Activated naive CD8-positive, alpha-beta T cell treated with anti-CD3 and anti-CD28 coated beads, Interleukin-2, amount 50 U/mL, for 24 hours (primary cell): ENCODE results near the gene SRBD1.
"Not testable (repeated sequence)": the region's sequence is repeated elsewhere in the genome, so short reads cannot be mapped to it uniquely, and the experiment has no call there.

Experiments used
- ATAC-seq: fragments of 150-1000 bp; cut with Tn5 transposase; one replicate; pipeline ENCODE4 v1.10.0; 2021
- DNase-seq: peaks from one replicate; pipeline ENCODE4 v3.0.0; 2021
- H3K27ac Mint-ChIP-seq: one replicate; pipeline ENCODE4 v1.8.0; 2021; ENCODE audit warnings: mild to moderate bottlenecking, mixed read lengths
- H3K27me3 Mint-ChIP-seq: one replicate; pipeline ENCODE4 v1.8.0; 2021; ENCODE audit warnings: mixed read lengths
- H3K36me3 Mint-ChIP-seq: one replicate; pipeline ENCODE4 v1.8.0; 2021; ENCODE audit warnings: low read depth, mixed read lengths
- H3K4me1 Mint-ChIP-seq: one replicate; pipeline ENCODE4 v1.8.0; 2021; ENCODE audit warnings: mixed read lengths
- H3K4me3 Mint-ChIP-seq: one replicate; pipeline ENCODE4 v1.8.0; 2021; ENCODE audit warnings: mild to moderate bottlenecking, moderate library complexity, mixed read lengths
- H3K9me3 Mint-ChIP-seq: one replicate; pipeline ENCODE4 v1.8.0; 2021; ENCODE audit warnings: mixed read lengths

SRBD1 gene

DNA sequence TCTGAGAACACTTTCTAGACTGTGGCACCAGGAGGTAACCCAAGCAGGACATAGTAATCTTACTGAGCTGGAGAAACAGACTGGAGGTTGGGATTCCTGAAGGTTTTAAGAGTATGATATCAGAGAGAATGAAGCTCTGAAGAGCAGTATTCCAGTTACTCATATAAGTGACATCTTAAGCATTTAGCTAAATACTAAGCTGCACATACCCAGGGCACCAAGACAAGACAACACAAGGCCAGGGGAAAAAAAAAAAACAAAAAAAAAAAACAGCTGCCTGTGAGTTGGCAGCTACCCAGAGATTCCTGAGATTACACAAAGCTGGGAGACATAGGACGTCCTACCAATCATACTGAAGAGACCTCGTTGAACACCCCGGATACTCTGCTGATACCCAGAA lies 175.8 kb downstream of the SRBD1 start:
- peaks cover 3% of the 10 kb centered on the region for H3K4me1 Mint-ChIP-seq
- DNase-seq = no peak
- no peak overlapping the region for H3K27ac Mint-ChIP-seq
- no peaks in the 10 kb centered on the region for H3K27me3 Mint-ChIP-seq
- H3K9me3 Mint-ChIP-seq = peaks cover 16% of the 10 kb centered on the region
- no peak for ATAC-seq
- peaks cover 39% of the 10 kb centered on the region for H3K36me3 Mint-ChIP-seq
- no peak overlapping the region for H3K4me3 Mint-ChIP-seq

DNA sequence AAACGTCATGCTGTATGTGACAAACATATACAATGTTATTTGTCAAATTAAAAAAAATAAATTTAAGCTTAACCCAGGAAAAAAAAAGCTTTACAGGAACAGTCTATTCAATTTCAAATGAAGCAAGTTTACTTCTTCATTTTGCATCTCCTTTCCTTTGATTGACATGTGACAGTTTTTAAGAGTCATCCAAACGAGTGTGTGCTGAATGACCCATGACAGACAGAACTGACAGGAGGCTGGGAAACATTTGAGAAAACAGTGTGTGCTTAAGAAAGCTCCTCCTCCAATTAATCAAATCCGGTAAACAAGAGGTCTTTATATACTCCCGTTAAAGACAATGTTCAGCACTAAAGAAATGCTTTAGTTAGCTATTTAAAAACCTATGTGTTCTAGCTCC lies 177.7 kb downstream of the SRBD1 start:
- peaks cover 34% of the 10 kb centered on the region for H3K36me3 Mint-ChIP-seq
- H3K27ac Mint-ChIP-seq = no peak overlapping the region
- peaks cover 3% of the 10 kb centered on the region for H3K4me1 Mint-ChIP-seq
- H3K9me3 Mint-ChIP-seq = peaks cover 10% of the 10 kb centered on the region
- DNase-seq = no peak
- H3K4me3 Mint-ChIP-seq = no peak overlapping the region
- ATAC-seq = no peak
- H3K27me3 Mint-ChIP-seq = no peaks in the 10 kb centered on the region

DNA sequence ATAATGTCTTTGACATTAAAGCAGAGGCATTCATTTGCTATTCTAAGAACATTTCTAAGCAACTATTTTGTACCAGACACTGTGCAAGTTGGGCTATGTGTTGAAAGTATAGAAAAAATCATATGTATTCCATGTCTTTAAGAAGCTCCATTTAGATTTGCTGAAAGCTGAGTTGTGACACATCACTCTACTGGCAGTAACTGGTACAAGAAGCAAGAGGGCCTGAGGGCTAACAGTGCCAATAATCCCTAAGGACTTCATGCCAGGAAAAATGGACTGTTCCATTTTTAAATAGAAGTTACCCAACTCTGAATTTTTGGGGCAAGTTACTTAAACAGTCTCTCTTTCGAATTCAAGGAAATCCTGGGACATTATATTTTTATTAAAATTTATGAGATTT lies 178.7 kb downstream of the SRBD1 start:
- no peak for ATAC-seq
- DNase-seq = no peak
- Mint-ChIP-seq H3K4me3 (no peak overlapping the region), H3K9me3 (peaks cover 5% of the 10 kb centered on the region), H3K4me1 (peaks cover 3% of the 10 kb centered on the region), H3K27me3 (no peaks in the 10 kb centered on the region), H3K36me3 (peaks cover 26% of the 10 kb centered on the region), H3K27ac (no peak overlapping the region)

DNA sequence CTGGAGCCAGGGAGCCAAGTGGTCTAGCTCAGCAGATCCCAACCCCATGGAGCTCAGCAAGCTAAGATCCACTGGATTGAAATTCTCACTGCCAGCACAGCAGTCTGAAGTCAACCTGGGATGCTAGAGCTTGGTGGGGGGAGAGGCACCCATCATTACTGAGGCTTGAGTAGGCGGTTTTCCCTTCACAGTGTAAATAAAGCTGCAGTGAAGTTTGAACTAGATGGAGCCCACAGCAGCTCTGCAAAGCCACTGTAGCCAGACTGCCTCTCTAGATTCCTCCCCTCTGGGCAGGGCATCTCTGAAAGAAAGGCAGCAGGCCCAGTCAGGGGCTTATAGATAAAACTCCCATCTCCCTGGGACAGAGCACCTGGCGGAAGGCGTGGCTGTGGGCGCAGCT lies 185.0 kb downstream of the SRBD1 start:
- ATAC-seq, H3K27ac Mint-ChIP-seq, H3K27me3 Mint-ChIP-seq, H3K36me3 Mint-ChIP-seq, H3K4me3 Mint-ChIP-seq, DNase-seq, H3K9me3 Mint-ChIP-seq, H3K4me1 Mint-ChIP-seq: not testable (repeated sequence)

DNA sequence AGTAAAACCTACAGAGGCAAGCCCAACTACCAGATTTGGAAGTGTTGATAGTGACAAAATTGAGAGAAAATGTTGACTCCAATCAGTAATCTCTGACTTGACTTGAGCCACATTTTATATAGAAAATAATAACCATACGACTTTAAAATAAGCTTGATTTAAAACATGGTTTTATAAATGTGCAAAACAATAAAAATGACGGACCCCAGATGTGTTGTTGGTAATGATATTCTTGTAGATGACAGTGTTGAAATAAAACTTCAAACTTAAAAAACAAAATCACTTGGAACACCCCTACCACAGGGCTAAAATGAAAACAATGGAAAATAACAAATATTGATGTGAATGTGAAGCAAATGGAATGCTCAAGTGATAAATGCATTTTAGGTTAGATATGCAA lies 188.1 kb downstream of the SRBD1 start:
- Mint-ChIP-seq H3K4me3 (no peak overlapping the region), H3K36me3 (peaks cover 5% of the 10 kb centered on the region), H3K27me3 (no peaks in the 10 kb centered on the region), H3K4me1 (no peaks in the 10 kb centered on the region), H3K9me3 (no peaks in the 10 kb centered on the region), H3K27ac (no peak overlapping the region)
- no peak for DNase-seq
- no peak for ATAC-seq

DNA sequence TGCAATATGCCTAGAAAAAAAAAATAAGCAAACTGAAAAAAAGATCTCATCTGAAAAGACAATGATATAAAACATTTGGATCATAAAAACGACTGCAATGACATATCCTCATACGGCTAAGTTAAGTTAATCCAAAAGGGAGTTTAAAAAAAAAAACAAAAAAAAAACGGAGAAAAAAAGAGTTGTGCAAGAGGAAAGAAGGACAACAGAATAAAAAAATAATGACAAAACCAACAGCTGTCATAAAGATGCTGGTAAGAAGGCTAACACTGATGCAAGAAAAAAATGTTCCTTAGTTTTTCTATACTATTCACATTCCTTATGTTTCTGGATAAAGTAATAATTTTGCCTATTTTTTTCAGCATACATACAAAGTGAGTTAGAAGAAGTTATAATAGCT lies 192.5 kb downstream of the SRBD1 start:
- no peak for ATAC-seq

DNA sequence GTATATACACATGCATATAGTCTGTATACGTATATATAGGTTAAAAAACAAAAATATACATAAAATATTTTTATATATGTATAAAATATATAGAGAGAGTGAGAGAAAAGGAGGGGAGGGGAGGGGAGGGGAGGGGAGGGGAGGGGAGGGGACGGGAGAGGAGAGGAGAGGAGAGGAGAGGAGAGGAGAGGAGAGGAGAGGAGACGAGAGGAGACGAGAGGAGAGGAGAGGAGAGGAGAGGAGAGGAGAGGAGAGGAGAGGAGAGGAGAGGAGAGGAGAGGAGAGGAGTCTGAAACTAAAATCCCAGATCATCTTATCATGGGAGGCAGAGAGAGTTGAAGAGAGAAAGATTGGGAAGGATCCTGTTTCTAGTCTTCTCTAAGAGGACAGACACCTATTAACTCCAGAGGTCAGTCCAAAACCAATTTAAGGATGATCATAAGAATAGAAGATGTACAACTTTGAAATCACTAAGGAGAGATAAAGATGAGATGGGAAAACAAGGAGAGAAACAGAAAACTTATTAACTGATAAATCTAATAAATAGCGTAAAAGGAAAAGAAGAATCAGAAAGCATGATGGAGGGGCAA lies 195.4 kb downstream of the SRBD1 start:
- ATAC-seq = no peak
- peaks cover 31% of the 10 kb centered on the region for H3K36me3 Mint-ChIP-seq
- no peaks in the 10 kb centered on the region for H3K27me3 Mint-ChIP-seq

More for the DNA sequence above, 192.5 kb downstream of the SRBD1 start:
- H3K9me3 Mint-ChIP-seq = no peaks in the 10 kb centered on the region
- no peak overlapping the region for H3K4me3 Mint-ChIP-seq
- no peak for DNase-seq
- H3K4me1 Mint-ChIP-seq = no peaks in the 10 kb centered on the region
- peaks cover 14% of the 10 kb centered on the region for H3K36me3 Mint-ChIP-seq
- no peaks in the 10 kb centered on the region for H3K27me3 Mint-ChIP-seq
- H3K27ac Mint-ChIP-seq = no peak overlapping the region

DNA sequence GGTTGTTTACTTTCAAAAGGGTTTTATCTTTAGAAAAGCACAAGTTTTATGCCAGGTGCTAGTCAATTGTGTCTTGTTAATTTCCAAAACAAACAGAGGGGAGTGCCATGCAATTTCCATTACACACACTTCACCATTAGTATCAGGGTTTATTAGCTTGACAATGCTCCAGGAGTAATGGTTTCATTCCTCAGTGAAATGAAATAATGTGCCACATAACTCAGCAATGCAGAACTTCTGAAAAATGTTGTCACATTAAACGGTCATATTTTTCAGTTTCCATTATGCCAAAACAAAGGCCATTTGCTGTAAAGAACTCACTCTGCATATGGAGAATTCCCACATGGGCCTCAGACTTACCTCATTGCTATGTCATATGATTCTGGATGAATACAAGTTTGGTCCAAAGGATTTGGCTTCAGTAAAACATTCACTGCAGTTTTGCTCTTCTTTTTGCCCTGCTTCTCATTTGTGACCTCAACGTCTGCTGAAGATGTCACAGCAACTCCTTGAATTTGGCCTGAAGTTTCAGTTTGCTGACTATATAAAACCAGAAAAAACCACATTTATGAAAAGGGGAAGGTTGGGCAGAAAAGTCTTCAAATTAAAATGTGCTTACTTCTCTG lies 198.2 kb downstream of the SRBD1 start:
- Mint-ChIP-seq H3K9me3 (no peaks in the 10 kb centered on the region), H3K36me3 (peaks cover 36% of the 10 kb centered on the region), H3K4me1 (peaks cover 2% of the 10 kb centered on the region), H3K27ac (no peak overlapping the region), H3K4me3 (no peak overlapping the region), H3K27me3 (no peaks in the 10 kb centered on the region)
- no peak for DNase-seq
- ATAC-seq = no peak

More for the DNA sequence above, 195.4 kb downstream of the SRBD1 start:
- no peak for DNase-seq
- Mint-ChIP-seq H3K4me1 (peaks cover 2% of the 10 kb centered on the region), H3K27ac (no peak overlapping the region), H3K4me3 (no peak overlapping the region), H3K9me3 (no peaks in the 10 kb centered on the region)

DNA sequence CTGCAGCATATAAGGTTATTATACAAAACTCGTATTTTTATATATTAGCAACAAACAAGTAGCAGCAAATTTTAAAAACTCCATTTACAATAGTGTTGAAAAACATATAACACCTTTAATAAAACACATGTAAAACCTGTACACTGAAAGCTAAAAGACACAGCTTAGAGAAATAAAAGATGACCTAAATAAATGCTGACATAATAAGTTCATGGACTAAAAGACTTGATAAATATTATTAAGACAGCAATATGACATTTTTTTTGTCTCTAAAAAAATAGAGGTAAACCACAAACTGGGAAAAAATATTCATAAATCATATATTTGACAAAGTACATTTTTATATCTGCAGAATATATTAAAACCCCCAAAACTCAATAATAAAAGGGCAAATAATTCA lies 201.4 kb downstream of the SRBD1 start:
- Mint-ChIP-seq H3K9me3 (no peaks in the 10 kb centered on the region), H3K4me1 (peaks cover 2% of the 10 kb centered on the region), H3K27me3 (no peaks in the 10 kb centered on the region), H3K27ac (no peak overlapping the region), H3K36me3 (peaks cover 27% of the 10 kb centered on the region), H3K4me3 (no peak overlapping the region)
- no peak for ATAC-seq
- no peak for DNase-seq

DNA sequence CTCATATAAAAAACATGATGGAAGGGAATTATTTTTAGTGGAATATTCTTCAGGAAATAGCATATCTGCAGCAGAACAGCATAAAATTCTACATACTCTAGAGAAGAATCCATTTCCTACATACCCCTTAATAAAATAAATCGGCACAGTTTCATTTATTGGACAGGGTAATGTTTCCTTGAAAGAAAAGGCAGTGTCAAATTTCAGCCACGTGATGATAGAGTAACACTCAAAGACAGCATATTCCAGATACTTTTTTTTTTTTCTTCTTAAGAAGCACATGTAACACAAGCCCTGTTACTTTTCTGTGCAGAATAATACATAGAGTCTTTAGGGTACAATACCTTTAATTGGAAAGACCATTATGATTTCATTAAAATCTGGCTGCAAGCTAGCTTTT lies 204.4 kb downstream of the SRBD1 start:
- no peak for ATAC-seq
- Mint-ChIP-seq H3K36me3 (peaks cover 21% of the 10 kb centered on the region), H3K27ac (no peak overlapping the region), H3K4me1 (no peaks in the 10 kb centered on the region), H3K4me3 (no peak overlapping the region), H3K9me3 (no peaks in the 10 kb centered on the region), H3K27me3 (no peaks in the 10 kb centered on the region)
- no peak for DNase-seq

DNA sequence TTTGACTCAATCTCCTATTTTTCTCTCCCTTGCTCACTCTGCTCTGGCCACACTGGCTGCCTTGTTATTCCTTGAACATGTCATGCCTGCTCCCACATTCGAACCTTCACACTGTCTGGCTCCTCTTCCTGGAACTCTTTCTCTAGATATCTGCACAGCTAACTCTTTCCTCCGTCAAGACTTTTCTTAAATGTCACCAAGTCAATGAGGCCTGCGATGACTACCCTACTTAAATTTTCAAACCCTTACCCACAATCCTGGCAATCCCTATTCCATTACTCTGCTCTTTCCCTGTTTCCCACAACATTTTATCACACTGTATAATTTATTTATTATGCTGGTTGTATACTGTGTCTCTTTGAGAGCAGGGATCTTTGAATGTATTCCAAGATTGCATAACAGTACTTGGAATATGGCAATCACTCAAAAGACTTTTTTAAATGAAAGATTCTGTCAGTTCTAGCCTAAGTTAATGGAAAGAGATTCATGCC lies 206.2 kb downstream of the SRBD1 start:
- no peaks in the 10 kb centered on the region for H3K27me3 Mint-ChIP-seq
- no peak for DNase-seq
- no peak overlapping the region for H3K27ac Mint-ChIP-seq
- no peaks in the 10 kb centered on the region for H3K9me3 Mint-ChIP-seq
- peaks cover 12% of the 10 kb centered on the region for H3K36me3 Mint-ChIP-seq
- H3K4me1 Mint-ChIP-seq = no peaks in the 10 kb centered on the region
- ATAC-seq = no peak
- H3K4me3 Mint-ChIP-seq = no peak overlapping the region

DNA sequence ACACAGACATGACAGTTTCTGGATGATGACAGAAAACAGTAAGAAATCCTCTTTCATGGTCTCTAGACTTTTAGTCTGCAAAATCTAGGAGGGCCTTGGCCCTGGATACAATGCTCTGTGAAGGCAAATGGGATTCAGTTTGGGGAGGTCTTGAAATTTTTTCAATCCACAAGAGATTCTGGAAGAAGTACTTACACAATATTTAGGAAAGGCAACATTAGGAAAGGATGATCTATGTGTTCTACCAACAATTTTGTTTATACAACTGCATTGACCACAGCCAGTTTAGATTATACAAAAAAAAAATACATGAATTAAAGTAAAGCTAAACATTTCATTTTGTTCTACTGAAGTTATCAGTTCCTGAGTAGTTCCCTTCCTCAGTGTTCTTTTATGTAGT lies 208.0 kb downstream of the SRBD1 start:
- H3K4me1 Mint-ChIP-seq = no peaks in the 10 kb centered on the region
- no peak overlapping the region for H3K27ac Mint-ChIP-seq
- no peaks in the 10 kb centered on the region for H3K9me3 Mint-ChIP-seq
- no peak for ATAC-seq
- H3K27me3 Mint-ChIP-seq = no peaks in the 10 kb centered on the region
- H3K36me3 Mint-ChIP-seq = peaks cover 10% of the 10 kb centered on the region
- no peak overlapping the region for H3K4me3 Mint-ChIP-seq
- no peak for DNase-seq

DNA sequence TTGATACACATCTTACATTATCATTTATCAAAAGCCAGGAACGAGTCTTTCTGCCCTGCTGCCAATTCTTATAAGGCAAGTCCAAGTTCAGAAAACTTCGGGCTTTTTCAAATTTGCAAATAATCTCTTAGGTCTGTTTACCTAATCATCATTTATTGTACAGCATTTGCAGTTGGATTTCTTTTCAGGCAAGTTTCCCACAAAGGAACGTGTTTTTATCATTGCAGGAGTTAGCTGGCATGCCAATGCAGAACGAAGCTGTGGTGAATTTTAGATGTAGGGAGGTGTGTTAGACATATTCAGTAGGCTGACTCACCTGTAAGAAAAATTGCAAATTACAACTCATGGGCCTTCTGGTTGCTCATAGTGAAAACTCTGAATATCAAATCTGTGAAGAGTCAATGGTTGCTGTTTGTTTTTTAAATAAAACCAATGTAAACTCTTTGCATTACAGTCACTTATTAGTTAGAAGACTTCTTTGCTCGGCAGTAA lies 209.6 kb downstream of the SRBD1 start:
- ATAC-seq (no peak), DNase-seq (no peak)
- Mint-ChIP-seq H3K36me3 (peaks cover 9% of the 10 kb centered on the region), H3K4me1 (no peaks in the 10 kb centered on the region), H3K9me3 (no peaks in the 10 kb centered on the region), H3K27me3 (no peaks in the 10 kb centered on the region), H3K27ac (no peak overlapping the region), H3K4me3 (no peak overlapping the region)

DNA sequence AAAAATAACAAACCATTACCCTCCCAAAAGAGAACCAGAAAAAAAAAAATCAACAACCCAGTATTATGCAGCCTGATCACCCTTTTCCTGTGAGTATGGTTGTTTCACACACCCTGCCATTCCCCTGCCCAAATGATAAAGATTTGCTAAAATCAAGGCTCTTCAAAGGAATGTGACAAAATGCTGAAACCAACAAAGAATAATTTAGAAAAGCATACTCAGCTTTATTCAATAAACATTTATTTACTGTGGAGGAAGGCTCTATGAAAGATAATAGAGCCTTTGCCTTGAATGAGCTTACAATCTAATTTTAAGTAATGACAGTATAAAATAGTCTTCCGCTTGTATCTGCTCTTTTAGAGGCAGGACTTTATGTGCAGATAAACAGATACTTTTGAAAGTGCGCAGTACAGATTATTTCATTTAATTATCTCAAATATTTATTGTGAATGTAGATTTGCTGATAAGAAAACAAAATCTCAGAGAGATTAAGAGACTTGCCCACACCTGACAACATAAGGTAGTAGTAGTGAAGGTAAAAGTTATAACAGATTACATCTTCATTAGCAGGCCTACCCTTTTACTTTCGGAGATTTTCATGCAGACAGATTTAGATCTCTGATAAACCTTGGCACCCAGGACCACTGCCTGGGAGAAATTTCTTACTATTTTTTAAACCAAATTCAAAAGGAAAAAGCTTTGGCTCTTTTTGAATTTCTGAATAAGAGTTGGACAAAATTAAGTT lies 211.9 kb downstream of the SRBD1 start:
- Mint-ChIP-seq H3K27me3 (no peaks in the 10 kb centered on the region), H3K27ac (no peak overlapping the region), H3K4me3 (no peak overlapping the region)

DNA sequence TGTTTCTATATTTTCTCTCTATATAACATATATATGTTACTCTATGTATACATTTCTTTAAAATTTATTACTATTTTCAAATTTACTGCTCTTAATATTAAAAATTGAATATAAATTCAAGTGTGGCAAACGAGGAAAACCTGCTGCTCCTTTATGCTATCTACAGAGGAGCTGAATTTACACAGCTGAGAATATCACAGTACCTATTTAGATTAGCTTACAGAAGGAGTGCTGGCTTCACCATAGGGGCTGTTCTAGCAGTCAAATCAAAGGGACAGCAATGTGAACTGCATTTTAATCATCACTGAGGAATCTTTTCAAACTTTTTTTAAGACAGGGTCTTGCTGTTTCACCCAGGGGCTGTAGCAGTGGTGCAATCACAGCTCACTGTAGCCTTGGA lies 213.8 kb downstream of the SRBD1 start:
- Mint-ChIP-seq H3K9me3 (no peaks in the 10 kb centered on the region), H3K4me3 (no peak overlapping the region), H3K27me3 (no peaks in the 10 kb centered on the region), H3K36me3 (peaks cover 24% of the 10 kb centered on the region), H3K4me1 (no peaks in the 10 kb centered on the region), H3K27ac (no peak overlapping the region)
- DNase-seq (no peak), ATAC-seq (no peak)

More for the DNA sequence above, 211.9 kb downstream of the SRBD1 start:
- Mint-ChIP-seq H3K4me1 (no peaks in the 10 kb centered on the region), H3K9me3 (no peaks in the 10 kb centered on the region), H3K36me3 (peaks cover 16% of the 10 kb centered on the region)
- DNase-seq = no peak
- ATAC-seq = no peak
